ENCODE measurements around the gene DUSP8. TPM values are rescaled to one million over a fixed set of nuclear protein-coding genes. Genes with fewer than 3 reads are reported as not detected.
A peak's percentile ranks its signal among the peaks of the same experiment; 100 is the strongest.
"Not testable (repeated sequence)": the region's sequence is repeated elsewhere in the genome, so short reads cannot be mapped to it uniquely, and the experiment has no call there.

The DUSP8 gene
- polyA plus RNA-seq, 1 donor from 2014 or later, result 3.5 TPM

DNA sequence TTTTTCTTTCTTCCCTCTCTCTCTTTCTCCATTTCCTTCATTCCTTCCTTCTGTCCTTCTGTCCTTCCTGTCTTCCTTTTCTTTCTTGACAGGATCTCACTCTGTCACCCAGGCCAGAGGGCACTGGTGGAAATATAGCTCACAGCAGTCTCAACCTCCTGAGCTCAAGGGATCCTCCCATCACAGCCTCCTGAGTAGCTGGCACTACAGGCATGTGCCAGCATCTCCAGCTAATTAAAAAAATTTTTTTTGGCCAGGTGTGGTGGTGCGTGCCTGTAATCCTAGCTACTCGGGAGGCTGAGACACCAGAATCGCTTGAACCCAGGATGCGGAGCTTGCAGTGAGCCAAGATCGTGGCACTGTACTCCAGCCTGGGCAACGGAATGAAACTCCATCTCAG is 4.8 kb upstream of the DUSP8 start:
- TF ChIP-seq EP300 (conservative IDR thresholded peaks at IDR 0.05; ENCODE audit: poor library complexity, severe bottlenecking), result no peak
- TF ChIP-seq, protein P1, sequence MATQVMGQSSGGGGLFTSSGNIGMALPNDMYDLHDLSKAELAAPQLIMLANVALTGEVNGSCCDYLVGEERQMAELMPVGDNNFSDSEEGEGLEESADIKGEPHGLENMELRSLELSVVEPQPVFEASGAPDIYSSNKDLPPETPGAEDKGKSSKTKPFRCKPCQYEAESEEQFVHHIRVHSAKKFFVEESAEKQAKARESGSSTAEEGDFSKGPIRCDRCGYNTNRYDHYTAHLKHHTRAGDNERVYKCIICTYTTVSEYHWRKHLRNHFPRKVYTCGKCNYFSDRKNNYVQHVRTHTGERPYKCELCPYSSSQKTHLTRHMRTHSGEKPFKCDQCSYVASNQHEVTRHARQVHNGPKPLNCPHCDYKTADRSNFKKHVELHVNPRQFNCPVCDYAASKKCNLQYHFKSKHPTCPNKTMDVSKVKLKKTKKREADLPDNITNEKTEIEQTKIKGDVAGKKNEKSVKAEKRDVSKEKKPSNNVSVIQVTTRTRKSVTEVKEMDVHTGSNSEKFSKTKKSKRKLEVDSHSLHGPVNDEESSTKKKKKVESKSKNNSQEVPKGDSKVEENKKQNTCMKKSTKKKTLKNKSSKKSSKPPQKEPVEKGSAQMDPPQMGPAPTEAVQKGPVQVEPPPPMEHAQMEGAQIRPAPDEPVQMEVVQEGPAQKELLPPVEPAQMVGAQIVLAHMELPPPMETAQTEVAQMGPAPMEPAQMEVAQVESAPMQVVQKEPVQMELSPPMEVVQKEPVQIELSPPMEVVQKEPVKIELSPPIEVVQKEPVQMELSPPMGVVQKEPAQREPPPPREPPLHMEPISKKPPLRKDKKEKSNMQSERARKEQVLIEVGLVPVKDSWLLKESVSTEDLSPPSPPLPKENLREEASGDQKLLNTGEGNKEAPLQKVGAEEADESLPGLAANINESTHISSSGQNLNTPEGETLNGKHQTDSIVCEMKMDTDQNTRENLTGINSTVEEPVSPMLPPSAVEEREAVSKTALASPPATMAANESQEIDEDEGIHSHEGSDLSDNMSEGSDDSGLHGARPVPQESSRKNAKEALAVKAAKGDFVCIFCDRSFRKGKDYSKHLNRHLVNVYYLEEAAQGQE (IDR thresholded peaks at IDR 0.05; ENCODE audit: borderline replicate concordance), result no peak
- no peak for TF ChIP-seq RAD21 (conservative IDR thresholded peaks at IDR 0.05)
- Histone ChIP-seq H3K79me2 (replicated peaks; ENCODE audit: insufficient read depth, low read length) (peaks cover 18% of the 10 kb centered on the region), H3K9me2 (ENCODE audit: insufficient read depth, low read length) (no peaks in the 10 kb centered on the region), H2AFZ (ENCODE audit: low read depth, low read length) (no peak overlapping the region), H4K20me1 (ENCODE audit: insufficient read depth) (no peaks in the 10 kb centered on the region), H3K27ac (ENCODE audit: low read length) (no peak overlapping the region), H3K36me3 (ENCODE audit: insufficient read depth, low read length) (no peaks in the 10 kb centered on the region), H3K9ac (ENCODE audit: low read length) (no peak overlapping the region), H3K27me3 (ENCODE audit: insufficient read depth, low read depth, low read length) (peaks cover 9% of the 10 kb centered on the region), H3F3A (ENCODE audit: insufficient read depth, low read length, poor library complexity, severe bottlenecking) (peaks cover 4% of the 10 kb centered on the region), H3K4me3 (ENCODE audit: low read length) (no peak overlapping the region), H3K4me2 (ENCODE audit: low read length) (no peak overlapping the region), H3K9me3 (ENCODE audit: low read length) (peaks cover 3% of the 10 kb centered on the region)

DNA sequence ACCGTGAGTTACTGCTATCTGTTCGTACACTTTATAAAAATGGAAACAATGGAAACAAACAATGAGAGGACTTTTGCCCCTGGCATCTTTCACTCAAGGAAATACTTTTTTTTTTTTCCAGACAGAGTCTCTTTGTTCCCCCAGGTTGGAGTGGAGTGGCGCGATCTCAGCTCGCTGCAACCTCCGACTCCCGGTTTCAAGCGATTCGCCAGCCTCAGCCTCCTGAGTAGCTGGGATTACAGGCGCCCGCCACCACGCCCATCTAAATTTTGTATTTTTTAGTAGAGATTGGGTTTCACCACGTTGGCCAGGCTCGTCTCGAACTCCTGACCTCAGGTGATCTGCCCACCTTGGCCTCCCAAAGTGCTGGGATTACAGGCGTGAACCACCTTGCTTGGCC is 3.7 kb upstream of the DUSP8 start:
- H3K27ac ChIP-seq (ENCODE audit: low read length); H3K9me3 ChIP-seq (ENCODE audit: low read length); H3K9me2 ChIP-seq (ENCODE audit: insufficient read depth, low read length); H4K20me1 ChIP-seq (ENCODE audit: insufficient read depth); H3K4me2 ChIP-seq (ENCODE audit: low read length); H3K36me3 ChIP-seq (ENCODE audit: insufficient read depth, low read length); H3F3A ChIP-seq (ENCODE audit: insufficient read depth, low read length, poor library complexity, severe bottlenecking); H2AFZ ChIP-seq (ENCODE audit: low read depth, low read length); H3K27me3 ChIP-seq (ENCODE audit: insufficient read depth, low read depth, low read length); H3K9ac ChIP-seq (ENCODE audit: low read length): not testable (repeated sequence)
- H3K79me2 ChIP-seq (replicated peaks; ENCODE audit: insufficient read depth, low read length), result peaks cover 26% of the 10 kb centered on the region
- H3K4me3 ChIP-seq (ENCODE audit: low read length), result peak overlapping the region; percentile 97

DNA sequence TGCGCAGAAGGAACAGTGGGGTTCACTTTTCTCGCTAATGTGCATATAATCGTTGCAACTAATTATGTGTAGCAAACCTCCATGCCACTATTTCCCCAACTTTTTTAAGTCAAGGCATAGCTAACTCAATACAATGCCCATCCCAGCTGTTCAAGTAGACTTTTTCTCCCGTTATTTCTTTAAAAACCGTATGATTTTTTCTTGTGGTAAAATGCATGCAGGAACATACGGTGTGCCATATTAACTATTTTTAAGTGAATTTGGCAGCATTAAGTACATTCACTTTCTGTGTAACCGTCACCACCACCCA is 2.8 kb upstream of the DUSP8 start:
- Histone ChIP-seq H3K4me3 (ENCODE audit: low read length) (peak overlapping the region; percentile 97), H3K9me2 (ENCODE audit: insufficient read depth, low read length) (no peaks in the 10 kb centered on the region), H3F3A (ENCODE audit: insufficient read depth, low read length, poor library complexity, severe bottlenecking) (peaks cover 4% of the 10 kb centered on the region), H3K27me3 (ENCODE audit: insufficient read depth, low read depth, low read length) (peaks cover 9% of the 10 kb centered on the region), H3K36me3 (ENCODE audit: insufficient read depth, low read length) (no peaks in the 10 kb centered on the region), H3K9me3 (ENCODE audit: low read length) (peaks cover 3% of the 10 kb centered on the region), H3K27ac (ENCODE audit: low read length) (no peak overlapping the region), H4K20me1 (ENCODE audit: insufficient read depth) (peaks cover 2% of the 10 kb centered on the region), H2AFZ (ENCODE audit: low read depth, low read length) (no peak overlapping the region), H3K4me2 (ENCODE audit: low read length) (peak overlapping the region; percentile 95), H3K9ac (ENCODE audit: low read length) (peak overlapping the region; percentile 98), H3K79me2 (replicated peaks; ENCODE audit: insufficient read depth, low read length) (peaks cover 34% of the 10 kb centered on the region)
- TF ChIP-seq, protein P1 (IDR thresholded peaks at IDR 0.05; ENCODE audit: borderline replicate concordance), result no peak
- TF ChIP-seq POLR2AphosphoS5 (IDR thresholded peaks at IDR 0.05) (no peak), MXI1 (conservative IDR thresholded peaks at IDR 0.05; ENCODE audit: poor library complexity, severe bottlenecking) (no peak), TAF1 (IDR thresholded peaks at IDR 0.05; ENCODE audit: low read depth) (no peak), EZH2 (IDR thresholded peaks at IDR 0.05; ENCODE audit: borderline replicate concordance, insufficient read depth, low read length, poor library complexity, severe bottlenecking) (no peak), SMC3 (conservative IDR thresholded peaks at IDR 0.05; ENCODE audit: poor library complexity) (no peak), RAD21 (conservative IDR thresholded peaks at IDR 0.05) (no peak), EP300 (conservative IDR thresholded peaks at IDR 0.05; ENCODE audit: poor library complexity, severe bottlenecking) (no peak)
- TF ChIP-seq, protein P2, sequence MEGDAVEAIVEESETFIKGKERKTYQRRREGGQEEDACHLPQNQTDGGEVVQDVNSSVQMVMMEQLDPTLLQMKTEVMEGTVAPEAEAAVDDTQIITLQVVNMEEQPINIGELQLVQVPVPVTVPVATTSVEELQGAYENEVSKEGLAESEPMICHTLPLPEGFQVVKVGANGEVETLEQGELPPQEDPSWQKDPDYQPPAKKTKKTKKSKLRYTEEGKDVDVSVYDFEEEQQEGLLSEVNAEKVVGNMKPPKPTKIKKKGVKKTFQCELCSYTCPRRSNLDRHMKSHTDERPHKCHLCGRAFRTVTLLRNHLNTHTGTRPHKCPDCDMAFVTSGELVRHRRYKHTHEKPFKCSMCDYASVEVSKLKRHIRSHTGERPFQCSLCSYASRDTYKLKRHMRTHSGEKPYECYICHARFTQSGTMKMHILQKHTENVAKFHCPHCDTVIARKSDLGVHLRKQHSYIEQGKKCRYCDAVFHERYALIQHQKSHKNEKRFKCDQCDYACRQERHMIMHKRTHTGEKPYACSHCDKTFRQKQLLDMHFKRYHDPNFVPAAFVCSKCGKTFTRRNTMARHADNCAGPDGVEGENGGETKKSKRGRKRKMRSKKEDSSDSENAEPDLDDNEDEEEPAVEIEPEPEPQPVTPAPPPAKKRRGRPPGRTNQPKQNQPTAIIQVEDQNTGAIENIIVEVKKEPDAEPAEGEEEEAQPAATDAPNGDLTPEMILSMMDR (IDR thresholded peaks at IDR 0.05; ENCODE audit: poor library complexity, severe bottlenecking), result no peak
